HG02870 (cell line): ENCODE measurements around the gene PHACTR1.
"Not testable (repeated sequence)": the region's sequence is repeated elsewhere in the genome, so short reads cannot be mapped to it uniquely, and the experiment has no call there.

Experiments used
- ATAC-seq: cut with Tn5 transposase; IDR thresholded peaks from one replicate; pipeline ENCODE4 v1.9.1; 2021; ENCODE audit warnings: mild to moderate bottlenecking, moderate library complexity; ENCODE audit not compliant: unreplicated experiment

The PHACTR1 gene

DNA sequence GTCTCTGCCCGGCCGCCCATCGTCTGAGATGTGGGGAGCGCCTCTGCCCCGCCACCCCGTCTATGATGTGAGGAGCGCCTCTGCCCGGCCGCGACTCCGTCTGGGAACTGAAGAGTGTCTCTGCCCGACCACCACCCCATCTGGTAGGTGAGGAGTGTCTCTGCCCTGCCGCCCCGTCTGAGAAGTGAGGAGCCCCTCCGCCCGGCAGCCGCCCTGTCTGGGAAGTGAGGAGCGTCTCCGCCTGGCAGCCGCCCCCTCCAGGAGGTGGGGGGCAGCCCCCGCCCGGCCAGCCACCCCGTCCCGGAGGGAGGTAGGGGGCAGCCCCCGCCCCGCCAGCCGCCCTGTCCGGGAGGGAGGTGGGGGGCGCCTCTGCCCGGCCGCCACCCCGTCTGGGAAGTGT lies 417.3 kb downstream of the PHACTR1 start:
- ATAC-seq: not testable (repeated sequence)

DNA sequence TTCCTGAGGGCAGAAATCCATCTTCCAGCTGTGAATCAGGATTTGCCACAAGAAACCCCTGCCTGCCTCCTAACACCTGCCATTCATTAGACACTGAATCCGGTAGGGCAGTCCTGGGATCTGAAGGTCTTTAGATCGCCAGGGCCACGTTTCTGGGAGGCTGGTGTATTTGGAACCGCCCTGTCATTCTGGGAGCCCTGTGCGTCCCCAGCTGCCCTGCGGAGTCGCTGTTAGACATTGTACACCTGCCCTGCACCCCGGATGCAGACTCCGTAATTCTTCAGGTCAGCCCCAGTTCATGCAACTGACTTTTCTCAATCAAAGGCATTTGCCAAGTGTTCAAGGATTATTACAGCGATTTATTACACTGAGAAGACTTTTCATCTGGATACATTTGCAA lies 418.6 kb downstream of the PHACTR1 start:
- no peak for ATAC-seq

DNA sequence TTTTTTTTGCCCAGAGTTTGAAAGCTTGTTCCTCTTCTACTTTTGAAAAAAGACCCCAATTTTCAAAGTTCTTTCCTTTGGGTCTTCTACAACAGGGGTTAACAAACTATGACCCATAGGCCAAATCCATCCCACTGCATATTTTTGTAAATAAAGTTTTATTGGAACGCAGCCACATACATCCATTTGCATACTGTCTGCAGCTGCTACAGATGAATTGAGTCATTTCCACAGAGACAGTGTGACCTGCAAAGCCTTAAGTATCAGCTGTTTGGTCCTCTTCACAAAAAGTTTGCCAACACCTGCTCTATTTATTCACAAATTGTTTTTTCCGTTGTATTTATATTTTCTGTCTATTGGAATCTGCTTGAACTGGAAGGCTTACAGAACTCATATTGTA lies 422.6 kb downstream of the PHACTR1 start:
- no peak for ATAC-seq

DNA sequence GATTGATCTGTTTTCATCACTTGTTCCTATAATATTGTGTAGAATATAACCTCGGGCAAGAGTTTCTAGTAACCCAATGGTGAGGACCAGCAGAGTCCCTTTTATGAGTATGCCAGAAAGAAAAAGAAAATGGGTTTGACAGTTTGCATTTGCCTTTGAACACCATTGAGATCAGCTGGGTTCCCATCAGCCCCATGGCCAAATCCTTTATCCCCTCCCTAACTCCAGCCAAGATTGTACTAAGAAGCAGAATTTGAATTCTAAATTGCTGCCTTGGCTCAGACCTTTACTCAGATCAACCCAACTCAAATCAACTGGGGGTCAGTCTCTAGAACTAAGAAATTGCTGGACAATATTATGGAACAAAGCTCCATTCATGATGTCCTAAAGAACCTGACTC lies 424.4 kb downstream of the PHACTR1 start:
- no peak for ATAC-seq

DNA sequence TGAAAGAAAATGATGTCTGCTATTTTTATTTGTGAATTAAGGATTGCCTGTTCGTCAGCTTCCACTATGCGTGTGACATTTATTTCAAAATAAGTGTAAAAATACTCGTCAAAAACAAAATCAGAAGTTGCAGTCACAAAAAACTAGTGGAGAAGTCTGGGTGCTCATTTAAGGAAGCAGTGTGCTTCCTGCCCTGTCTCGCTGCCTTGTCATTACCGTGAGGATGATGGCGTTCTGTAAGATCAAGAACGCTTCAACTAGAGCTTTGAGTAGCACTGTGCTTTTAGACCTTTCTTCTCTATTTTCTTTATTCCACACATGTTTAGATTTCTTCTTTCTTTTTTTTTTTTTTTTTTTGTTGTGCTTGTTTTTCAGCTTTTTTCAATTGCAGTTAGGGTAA lies 424.8 kb downstream of the PHACTR1 start:
- ATAC-seq: no peak

DNA sequence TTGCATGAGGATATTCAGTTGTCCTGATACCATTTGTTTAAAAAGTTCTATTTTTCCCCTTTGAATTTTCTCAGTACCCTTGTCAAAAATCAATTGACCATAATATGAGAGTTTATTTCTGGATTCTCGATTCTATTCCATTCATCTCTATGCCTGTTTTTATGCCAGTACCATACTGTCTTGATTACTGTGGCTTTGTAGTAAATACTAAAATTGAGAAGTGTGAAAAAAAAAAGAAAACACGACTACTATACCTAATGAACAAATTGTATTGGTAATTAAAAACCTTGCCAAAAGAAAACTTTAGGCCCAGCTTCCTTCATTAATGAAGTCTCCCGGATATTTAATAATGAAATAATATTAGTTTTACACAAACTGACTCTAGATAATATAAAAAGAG lies 426.0 kb downstream of the PHACTR1 start:
- no peak for ATAC-seq

DNA sequence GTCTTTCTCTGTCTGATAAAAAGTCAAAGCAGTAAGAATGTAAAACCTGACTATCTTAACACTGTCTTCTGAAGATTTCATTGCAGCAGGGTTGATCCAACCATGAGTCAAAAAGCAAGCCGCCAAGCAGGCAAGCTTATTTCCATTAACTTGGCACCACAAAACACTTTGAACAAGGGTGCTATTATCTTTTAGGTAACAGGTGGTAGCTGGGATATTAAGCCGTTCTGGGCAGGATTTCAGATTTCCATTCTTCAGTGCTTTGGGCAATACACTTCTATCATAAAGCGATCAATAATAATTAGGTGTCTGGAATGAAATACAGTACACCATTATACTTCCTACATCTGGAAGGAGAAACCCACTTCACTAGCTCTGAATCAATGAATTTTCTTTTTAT lies 429.9 kb downstream of the PHACTR1 start:
- no peak for ATAC-seq

DNA sequence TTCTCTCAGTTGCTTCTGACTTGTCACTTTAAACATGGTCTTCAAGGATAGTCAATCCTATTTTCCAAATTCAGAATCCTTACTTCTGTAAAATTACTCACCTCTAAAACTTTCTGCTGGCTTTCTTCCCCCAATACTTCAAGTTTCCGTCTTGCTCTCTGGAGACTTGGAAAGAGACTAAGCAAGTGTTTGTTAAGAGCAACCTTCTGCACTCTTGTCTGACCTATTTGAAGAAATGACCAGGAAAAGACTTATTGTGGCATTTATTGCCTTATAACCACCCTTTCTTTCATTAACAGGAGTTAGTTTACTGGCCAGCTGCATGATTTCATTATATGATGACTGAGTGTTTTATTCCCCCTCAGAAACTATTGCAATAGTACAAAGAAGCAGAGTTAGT lies 430.8 kb downstream of the PHACTR1 start:
- ATAC-seq: no peak

DNA sequence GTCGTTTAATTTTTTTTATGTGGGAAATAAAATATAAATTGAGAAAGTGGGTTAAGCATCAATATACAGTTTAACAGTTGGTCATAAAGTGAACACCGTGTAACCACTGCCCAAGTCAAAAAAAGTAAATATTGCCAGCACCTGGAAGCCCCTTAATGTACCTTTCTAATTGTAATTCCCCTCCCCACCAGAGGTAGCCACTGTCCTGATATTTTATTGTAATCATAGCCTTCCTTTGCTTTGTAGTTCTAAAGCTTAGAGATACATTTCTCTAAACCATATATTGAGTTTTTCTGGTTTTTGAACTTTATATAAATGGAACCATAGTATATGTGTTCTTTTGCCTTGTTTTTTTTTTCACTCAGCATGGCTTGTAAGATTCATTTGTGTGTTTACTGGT lies 431.2 kb downstream of the PHACTR1 start:
- ATAC-seq: no peak

DNA sequence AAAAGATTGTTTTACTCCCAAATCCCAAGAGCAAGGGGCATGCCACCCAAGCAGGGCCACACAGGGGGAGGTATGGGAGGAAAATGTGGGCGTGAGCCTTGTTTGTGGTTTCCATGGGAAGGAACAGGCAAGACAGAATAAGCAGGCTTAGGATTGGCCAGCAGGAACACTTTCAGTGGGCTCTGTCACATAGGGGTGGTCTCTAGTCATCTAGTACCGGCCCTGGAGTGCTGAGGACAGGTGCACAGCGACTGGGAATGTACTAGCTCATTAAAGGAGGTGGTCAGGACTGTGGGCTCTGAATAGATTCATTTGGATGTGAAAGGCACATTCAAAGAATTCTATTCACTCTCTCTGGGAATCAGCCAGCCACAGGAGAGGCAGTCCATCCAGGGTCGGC lies 436.2 kb downstream of the PHACTR1 start:
- ATAC-seq: no peak

DNA sequence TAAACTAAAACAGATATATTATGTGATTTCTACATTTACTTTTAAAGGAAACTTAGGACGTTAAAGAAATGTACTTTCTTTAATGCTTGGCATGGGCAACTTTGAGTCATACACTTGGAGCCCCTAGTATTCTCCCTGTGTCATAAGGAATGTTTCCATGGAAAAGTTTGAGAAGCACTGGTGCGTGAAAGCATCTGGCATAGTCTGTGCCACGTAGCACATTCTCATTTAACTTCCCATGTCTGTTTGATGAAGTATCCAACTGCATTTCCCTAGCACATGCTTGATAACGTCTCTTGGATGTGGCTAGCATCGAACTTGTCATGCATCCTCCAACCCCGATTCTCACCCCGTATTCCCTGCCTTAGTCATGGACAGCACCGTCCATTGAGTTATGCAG lies 439.8 kb downstream of the PHACTR1 start:
- ATAC-seq: no peak

DNA sequence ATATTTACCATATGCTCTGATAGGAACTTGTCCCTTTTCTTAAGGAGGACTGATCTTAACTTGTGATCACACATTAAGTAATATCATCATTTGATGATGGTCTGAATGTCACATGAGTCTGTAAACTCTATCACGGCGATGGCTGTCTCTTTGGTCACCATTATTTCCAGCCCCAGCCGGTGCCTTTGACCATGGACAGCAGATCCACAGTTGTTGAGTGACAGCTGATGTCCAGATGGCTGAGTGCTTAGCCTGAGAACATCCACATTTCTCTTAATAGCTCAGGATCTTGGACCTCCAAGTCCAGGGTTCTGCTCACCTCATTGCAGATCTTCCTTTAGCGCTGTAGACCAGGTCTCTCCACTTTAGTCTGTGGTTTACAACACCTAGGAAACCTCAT lies 440.7 kb downstream of the PHACTR1 start:
- no peak for ATAC-seq

DNA sequence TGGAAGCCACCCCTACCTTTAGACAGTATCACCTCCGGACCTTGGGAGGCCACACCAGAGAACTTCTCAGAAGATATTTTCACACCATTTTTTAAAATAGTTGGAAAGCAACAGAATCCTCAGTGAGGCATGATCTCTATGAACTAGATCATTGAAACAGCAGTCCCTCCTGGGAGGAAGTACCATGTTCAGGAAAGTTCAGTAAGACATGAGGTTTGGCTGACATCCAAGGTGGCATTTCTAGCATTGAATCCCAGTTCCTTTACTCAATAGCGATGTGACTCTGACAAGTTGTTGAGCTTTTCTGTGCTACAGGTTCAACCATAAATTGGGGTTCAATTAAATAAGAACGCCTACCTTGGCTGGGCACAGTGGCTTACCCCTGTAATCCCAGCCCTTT lies 442.7 kb downstream of the PHACTR1 start:
- no peak for ATAC-seq

DNA sequence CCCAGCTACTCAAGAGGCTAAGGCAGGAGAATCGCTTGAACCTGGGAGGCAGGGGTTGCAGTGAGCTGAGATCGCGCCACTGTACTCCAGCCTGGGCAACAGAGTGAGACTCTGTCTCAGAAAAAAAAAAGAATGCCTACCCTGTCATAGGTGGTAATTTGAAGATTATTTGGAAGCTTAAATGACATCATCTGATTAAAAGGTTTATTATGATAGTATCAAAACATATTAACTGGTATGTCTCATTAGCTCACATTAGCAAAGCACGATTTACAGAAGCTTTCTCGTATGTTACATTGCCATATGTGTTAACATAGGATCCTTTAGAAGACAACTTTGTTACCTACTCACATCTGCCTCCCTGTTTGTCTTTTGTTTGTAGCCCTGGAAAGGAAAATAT lies 443.3 kb downstream of the PHACTR1 start:
- not testable (repeated sequence) for ATAC-seq

DNA sequence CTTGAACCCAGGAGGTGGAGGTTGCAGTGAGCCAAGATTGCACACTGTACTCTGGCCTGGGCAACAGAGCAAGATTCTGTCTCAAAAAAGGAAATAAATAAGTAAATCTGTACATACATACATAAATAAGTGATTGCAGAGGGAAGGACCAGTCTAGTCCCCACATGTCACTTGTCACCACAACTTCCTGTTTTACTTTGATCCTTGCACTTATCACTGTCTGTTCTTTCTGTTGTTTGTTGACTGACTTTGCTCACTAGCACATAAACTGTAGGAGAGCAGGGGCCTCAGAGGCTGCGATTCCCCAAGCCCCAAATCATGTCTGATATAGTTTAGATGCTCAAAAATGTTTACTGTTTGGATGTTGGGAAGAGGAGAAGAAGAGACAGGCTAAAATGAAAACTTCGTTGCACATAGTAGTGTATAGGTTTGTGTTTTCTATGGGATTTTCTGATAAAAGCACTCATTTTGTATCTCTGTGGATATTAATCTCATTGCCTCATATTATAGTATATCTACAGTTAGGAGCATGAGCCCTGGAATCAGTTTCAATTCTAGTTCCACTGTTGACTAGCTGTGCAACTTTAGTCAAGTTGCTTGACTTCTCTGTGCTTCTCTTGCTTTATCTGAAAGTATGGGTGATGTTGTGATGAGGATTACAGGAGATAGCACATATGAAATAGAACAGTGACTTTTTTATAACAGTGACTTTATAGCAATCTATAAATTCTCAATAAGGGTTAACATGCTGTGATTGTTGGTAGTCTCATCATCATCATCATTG lies 446.8 kb downstream of the PHACTR1 start:
- no peak for ATAC-seq

DNA sequence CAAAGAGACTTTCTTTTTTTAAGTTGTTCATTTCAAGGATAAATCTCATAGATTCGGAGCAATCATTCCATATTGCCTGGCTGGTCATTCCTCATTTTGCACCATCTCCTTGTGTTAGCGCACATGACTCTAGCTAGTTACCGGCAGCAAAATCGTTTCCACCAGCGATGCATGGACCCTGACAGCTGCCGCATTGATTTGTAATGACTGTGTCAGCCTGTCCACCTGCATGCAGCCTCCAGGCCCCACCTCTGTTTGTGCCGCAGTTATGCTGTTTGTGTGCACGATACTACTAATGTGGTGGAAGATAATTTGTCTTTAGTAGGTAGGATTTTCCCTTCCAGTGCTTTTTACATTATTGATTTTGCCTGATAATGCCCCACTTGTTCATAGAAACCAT lies 447.7 kb downstream of the PHACTR1 start:
- ATAC-seq: no peak

DNA sequence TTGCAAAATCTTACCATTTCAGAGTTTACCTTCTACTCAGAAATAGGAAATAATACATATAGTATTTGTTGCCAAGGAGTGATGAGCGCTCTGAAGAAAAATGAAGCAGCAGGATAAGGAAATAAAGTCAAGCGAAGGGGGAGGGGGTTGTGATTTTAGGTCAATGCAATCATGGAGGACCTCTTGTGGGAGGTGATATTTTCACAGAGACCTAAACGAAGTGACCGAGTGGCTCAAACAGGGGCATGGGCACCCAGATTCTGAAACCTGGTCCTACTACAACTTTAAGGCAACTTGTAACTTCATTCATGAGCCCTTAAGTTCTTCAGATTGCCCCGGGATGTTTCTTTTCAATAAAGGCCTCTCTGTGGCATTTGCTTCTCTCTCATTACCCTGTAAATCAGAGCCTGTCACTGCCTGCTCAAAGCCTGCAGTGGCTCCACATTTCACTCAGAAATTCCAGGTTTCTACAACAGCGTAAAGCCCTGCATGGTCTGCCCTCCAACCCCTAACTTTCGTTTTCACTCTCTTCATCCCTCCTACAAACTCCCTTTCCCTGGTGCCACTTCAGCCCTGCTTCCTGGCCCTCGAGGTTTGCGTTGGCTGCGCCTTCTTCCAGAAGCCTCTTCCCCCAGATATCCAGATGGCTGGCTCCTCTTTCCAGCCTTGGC lies 449.1 kb downstream of the PHACTR1 start:
- no peak for ATAC-seq

DNA sequence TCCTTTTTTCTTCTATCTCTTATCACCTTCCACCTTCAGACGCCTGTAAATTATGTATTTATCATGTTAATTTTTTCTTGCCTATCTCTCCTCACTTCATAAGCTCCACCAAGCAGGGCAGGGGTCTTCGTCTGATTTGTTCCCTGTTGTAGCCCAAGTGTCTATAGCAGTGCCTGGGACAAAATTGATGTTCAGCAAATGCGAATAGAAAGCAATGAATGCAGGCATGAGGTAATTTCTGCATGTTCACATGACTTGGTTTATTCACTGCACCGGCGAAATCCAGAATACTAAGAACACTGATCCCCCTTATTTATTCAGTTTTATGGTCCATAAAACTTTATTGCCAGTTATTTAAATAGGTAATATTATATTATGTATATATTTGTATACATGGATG lies 449.7 kb downstream of the PHACTR1 start:
- ATAC-seq: no peak

DNA sequence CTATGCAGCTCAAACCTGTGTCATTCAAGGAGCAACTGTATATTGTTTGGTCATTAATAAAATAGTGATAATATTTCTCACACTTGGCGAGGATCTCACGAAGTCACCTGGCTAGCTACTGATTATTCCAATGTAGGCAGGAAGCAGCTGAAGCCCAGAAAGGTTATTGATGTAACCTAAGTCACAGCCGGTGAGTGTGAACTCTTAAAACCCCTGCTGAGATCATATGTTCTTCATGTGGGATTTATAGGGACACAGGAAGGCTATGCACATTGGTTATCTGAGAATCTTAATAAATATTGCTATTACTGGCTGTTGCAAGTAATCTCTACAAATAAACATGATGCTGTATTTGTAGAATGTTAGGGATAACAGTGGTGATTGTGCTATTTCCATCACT lies 450.3 kb downstream of the PHACTR1 start:
- no peak for ATAC-seq

DNA sequence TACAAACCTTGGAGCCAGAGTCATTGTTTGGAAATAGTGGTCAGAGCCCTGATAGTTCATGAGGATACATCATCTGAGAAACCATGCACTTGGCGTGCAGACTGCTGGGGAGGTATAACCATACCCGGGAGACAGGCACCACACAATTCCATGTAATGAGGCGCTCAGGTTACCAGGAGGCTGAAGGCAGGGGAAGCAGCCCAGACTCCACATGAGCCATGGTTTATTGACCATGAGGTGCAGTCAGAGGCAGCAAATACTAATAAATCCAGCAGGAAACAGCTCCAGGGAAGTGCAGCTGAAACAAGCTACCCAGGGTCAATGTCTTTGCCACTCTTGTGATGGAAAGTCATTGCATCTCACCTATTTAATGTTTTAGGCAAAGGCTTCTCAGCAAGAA lies 455.7 kb downstream of the PHACTR1 start:
- no peak for ATAC-seq

DNA sequence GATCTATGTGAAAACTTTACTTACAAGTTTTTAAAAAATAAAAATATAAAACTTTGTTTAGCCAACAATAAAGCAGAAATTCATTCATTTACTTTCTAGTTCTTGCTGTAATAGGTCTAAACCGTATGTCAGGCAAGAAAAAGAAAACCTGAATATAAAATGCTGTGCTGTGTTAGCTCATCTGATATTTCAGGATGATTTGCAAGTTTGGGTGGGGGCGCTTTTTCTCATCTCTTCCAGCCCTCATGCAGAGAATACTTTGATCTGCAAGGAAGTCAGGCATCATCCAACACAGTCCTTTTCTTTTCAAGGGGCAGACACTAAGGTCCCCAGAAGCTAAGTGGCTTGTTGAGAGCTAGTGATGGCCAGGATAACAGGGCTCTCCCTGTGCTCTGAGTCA lies 458.5 kb downstream of the PHACTR1 start:
- no peak for ATAC-seq

DNA sequence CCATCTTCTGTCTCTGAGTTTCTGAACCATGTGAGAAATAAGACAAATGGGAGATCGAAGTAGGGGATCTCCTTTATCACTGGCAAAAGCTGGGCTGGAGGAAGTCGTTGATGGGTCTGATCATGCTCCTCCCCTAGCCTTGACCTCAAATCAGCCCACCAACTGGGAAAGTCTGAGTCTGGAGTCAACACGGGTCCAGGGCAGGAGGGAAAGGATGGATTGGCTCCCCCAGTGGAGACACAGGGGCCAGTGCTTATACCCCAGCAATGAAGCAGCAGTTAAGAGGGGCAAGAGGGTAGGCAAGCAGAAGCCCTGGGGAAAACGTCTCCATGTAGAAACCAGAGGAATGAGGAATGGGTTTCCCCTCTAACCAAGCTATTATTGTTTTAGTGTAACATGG lies 459.2 kb downstream of the PHACTR1 start:
- no peak for ATAC-seq

DNA sequence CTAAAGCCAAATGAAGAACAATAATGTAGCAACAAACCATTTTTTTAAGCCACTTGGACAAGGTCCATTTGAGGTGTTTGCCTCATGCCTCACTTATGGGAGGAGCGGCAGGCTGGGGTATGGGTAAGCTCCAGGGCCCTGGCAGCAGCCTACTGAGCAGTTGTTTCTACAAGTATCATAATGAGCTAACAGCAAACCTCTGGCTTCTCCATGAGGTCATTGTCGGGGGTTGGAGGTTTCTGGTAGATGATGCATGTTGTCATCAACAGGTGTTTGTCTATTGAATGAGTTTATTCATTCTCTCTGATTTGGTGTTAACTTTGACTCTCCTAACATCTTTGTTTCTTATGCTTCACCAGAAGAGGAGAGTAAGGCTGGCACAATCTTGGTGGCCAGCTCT lies 461.1 kb downstream of the PHACTR1 start:
- no peak for ATAC-seq
